Stomach smooth muscle (tissue), 2 donors: ENCODE measurements around the gene SPANXN1.
"Not testable (repeated sequence)": the region's sequence is repeated elsewhere in the genome, so short reads cannot be mapped to it uniquely, and the experiment has no call there.

Experiments used
- H3K27ac ChIP-seq: one replicate; pipeline ENCODE4 v1.7.0; 2013; ENCODE audit warnings: mild to moderate bottlenecking, low read length, inconsistent platforms
- H3K27me3 ChIP-seq, 2 donors: one replicate each; pipeline ENCODE4 v1.7.0; 2013; ENCODE audit warnings: low read length in 2 of 2; ENCODE audit not compliant: insufficient read depth in 2 of 2, control insufficient read depth in 1 of 2
- H3K36me3 ChIP-seq, 2 donors: one replicate each; pipeline ENCODE4 v1.7.0; 2013; ENCODE audit warnings: low read length in 2 of 2; ENCODE audit not compliant: control insufficient read depth in 2 of 2, insufficient read depth in 2 of 2
- H3K4me1 ChIP-seq: one replicate; pipeline ENCODE4 v1.7.0; 2013; ENCODE audit warnings: low read length; ENCODE audit not compliant: control insufficient read depth, insufficient read depth
- H3K4me3 ChIP-seq, 2 donors: one replicate each; pipeline ENCODE4 v1.7.0; 2013; ENCODE audit warnings: low read length in 2 of 2
- H3K9ac ChIP-seq, 2 donors: one replicate each; pipeline ENCODE4 v1.7.0; 2013; ENCODE audit warnings: low read length in 2 of 2, mild to moderate bottlenecking in 1 of 2
- H3K9me3 ChIP-seq, 2 donors: one replicate each; pipeline ENCODE4 v1.7.0; 2013; ENCODE audit warnings: low read length in 2 of 2; ENCODE audit not compliant: control insufficient read depth in 2 of 2
- donor health status: healthy.
- donor health status: Pancreatic carcinoma.

The SPANXN1 gene, protein sequence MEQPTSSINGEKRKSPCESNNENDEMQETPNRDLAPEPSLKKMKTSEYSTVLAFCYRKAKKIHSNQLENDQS

DNA sequence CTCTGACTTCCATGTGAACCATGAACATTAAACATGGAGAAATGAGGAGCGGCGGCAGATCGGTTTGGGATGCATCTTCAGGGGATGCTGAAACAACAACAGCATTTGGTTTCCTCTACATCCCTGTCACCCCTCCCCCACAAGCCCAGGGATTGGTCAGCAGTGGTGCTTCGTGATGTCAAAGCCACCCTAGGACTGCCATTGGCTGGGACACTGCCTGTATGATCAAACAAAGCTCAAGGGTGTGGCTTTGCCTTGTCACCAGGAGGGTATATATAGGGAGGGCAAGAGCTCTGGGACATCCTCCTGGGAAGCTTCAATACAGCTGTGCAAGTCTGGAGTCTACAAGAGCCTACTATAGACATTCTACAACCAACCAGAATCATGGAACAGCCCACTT, at the start of gene SPANXN1:
SPANXN1 (plus strand) TSS at position 301 of the 400 bp plus-strand sequence; CDS start at position 385, 84 bp downstream.
- H3K9ac ChIP-seq, H3K36me3 ChIP-seq, H3K4me3 ChIP-seq, H3K4me1 ChIP-seq, H3K27me3 ChIP-seq, H3K9me3 ChIP-seq, H3K27ac ChIP-seq: not testable (repeated sequence)

DNA sequence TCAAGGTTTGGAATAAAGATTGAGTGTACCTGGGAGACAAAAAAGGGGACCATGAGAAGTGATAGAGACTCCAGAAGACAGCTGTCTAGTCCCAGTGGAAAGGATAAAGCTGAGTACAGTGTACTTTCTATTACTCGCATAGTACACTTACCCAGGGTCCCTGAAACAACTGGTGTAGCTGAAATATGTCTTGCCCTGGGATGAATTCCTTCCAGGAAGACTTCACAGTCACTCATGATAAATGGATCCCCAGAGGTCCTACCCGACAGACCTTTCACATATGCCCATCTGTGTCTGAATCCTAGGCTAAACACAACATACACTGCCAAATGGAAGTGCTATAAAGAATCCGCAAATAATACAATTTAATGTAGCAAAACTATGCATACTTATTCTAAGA, 48.2 kb upstream of the SPANXN1 start:
- H3K9me3 ChIP-seq = no peaks in the 10 kb centered on the region
- H3K4me1 ChIP-seq = no peaks in the 10 kb centered on the region
- H3K27ac ChIP-seq = no peak overlapping the region
- no peaks in the 10 kb centered on the region for H3K27me3 ChIP-seq
- H3K9ac ChIP-seq = no peak overlapping the region
- no peak overlapping the region for H3K4me3 ChIP-seq
- no peaks in the 10 kb centered on the region for H3K36me3 ChIP-seq

DNA sequence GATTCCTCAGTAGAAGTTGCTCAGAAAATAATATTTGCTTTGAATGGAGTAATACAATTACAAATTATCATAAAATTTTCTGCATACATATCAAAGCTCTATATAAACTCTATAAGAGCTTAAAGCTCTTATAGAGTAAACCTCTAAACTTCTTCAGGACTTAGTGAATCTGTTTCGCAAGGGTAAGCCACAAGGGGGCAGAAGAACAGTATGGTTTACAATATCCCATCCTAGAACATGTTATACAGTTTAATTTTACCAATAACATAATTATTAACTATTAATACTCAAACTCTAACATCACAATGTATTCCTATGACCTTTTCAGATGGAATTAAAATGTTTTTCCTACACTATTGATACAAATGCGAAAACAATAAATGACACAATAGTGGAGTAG, 33.8 kb upstream of the SPANXN1 start:
- no peaks in the 10 kb centered on the region for H3K4me1 ChIP-seq
- H3K9me3 ChIP-seq = no peaks in the 10 kb centered on the region
- H3K27ac ChIP-seq = no peak overlapping the region
- H3K9ac ChIP-seq = no peak overlapping the region
- no peak overlapping the region for H3K4me3 ChIP-seq
- no peaks in the 10 kb centered on the region for H3K36me3 ChIP-seq
- H3K27me3 ChIP-seq = no peaks in the 10 kb centered on the region

DNA sequence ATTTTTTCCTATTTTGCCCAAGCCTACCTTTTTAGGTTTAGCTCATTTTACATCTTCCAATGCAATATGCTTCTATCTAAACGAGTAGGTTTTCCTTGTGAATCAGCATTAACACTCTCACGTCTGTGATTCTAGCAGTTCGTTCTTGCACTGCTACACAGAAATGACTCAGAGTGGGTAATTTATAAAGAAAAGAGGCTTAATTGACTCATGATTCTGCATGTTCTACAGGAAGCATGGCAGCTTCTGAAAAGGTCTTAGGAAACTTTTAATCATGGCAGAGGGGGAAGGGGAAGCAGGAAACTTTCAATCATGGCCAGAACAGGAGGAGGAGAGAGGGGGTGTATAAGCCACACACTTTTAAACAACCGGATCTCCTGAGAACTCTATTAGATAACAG, 44.9 kb downstream of the SPANXN1 start:
- Histone ChIP-seq H3K27me3 (no peaks in the 10 kb centered on the region), H3K4me1 (no peaks in the 10 kb centered on the region), H3K9ac (no peak overlapping the region), H3K27ac (no peak overlapping the region), H3K36me3 (no peaks in the 10 kb centered on the region), H3K9me3 (no peaks in the 10 kb centered on the region), H3K4me3 (no peak overlapping the region)
